SJCRH30 (cell line): ENCODE data around the gene PLA2G5. TPM values are rescaled to one million over a fixed set of nuclear protein-coding genes. Genes with fewer than 3 reads are reported as not detected.

Experiments used
- total RNA-seq: library from RNA; depleted of rRNA; stranded (reverse); fragments of >200 nt; shearing (Covaris generic); gene quantifications from 2 replicates; pipeline ENCODE4 v1.2.3, GENCODE V29; 2014; rRNA removed

Gene PLA2G5
- total RNA-seq, 1 experiment from 2014 or later: 0.51 TPM

Other genes with a start within 250 kb of the PLA2G5 start
- 43.2 and 51.1 TPM in 2 replicates for gene OTUD3, start 187.8 kb upstream of the PLA2G5 start, total RNA-seq
- not detected in 2 replicates for gene PLA2G2E, start 146.6 kb upstream of the PLA2G5 start, total RNA-seq
- not detected in 2 replicates for gene PLA2G2A, start 90.6 kb upstream of the PLA2G5 start, total RNA-seq
- gene PLA2G2D, start 49.3 kb downstream of the PLA2G5 start, total RNA-seq: not detected in 2 replicates
- gene PLA2G2F, start 69.1 kb downstream of the PLA2G5 start, total RNA-seq: not detected in 2 replicates
- not detected in 2 replicates for gene UBXN10, start 115.9 kb downstream of the PLA2G5 start, total RNA-seq
- not detected in 2 replicates for gene PLA2G2C, start 116.3 kb downstream of the PLA2G5 start, total RNA-seq
- not detected in 2 replicates for gene VWA5B1, start 220.7 kb downstream of the PLA2G5 start, total RNA-seq